CD4-positive, alpha-beta T cell treated with Interferon gamma for 1 hour (primary cell): ENCODE measurements around the gene CLEC16A.

Source experiments
- DNase-seq: peaks from one replicate; pipeline ENCODE4 v3.0.0-alpha.2; 2020

Gene CLEC16A

DNA sequence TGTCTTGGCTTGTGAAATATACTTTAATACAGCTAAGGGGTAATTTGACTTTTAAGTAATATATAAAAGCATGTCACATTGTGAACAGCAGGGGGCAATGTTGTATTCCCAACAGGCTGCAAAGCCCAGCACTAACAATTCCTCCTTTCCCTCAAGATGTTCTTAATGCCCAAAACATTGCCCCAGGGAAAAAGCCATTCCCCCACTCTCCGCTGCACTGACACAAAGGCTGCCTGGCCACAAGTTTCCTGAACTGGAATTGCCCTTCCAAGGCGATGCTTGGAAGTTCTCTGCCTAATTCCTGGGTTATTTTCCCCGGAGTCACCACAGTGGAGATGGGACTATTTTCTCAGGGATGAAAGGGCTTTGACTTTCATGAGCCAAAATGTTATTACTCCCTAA lies 27.2 kb downstream of the CLEC16A start:
- DNase-seq, result no peak

- no peak for DNase-seq
These were observed 27.9 kb downstream of the CLEC16A start for GRCh38 chr16:10972108-10972818.

- DNase-seq, result no peak
These were observed 28.6 kb downstream of the CLEC16A start for GRCh38 chr16:10972819-10973464.

GRCh38 chr16:10976634-10977033 lies 32.3 kb downstream of the CLEC16A start:
- no peak for DNase-seq

- no peak for DNase-seq
These were observed 33.8 kb downstream of the CLEC16A start for GRCh38 chr16:10978124-10978523.

DNA sequence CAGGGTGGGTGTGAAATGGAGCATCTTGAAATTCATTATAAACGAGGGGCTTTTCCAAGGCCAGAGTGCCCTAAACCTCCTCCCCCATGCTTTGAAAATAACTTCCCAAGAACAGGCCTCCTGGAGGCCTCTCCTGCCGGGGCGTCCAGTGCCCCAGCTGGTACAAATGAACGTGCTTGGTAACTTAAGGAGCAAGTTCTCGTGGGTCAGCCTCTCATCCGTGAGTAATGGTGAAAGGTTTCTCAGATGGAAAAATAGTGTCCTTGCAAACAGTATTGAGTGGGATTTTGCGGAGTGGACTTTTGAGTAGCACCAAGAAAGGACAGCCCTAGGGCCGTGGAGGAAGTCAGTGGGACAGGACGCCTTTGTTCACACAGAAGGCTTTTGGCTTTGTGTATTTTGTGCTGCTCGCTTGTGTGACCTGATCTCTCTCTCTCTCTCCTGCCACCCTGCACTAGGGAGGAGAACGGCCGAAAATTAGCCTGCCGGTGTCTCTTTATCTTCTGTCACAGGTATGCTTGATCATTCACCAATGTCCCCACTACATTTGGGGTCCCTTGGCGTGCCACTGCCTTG lies 34.6 kb downstream of the CLEC16A start:
- no peak for DNase-seq

DNA sequence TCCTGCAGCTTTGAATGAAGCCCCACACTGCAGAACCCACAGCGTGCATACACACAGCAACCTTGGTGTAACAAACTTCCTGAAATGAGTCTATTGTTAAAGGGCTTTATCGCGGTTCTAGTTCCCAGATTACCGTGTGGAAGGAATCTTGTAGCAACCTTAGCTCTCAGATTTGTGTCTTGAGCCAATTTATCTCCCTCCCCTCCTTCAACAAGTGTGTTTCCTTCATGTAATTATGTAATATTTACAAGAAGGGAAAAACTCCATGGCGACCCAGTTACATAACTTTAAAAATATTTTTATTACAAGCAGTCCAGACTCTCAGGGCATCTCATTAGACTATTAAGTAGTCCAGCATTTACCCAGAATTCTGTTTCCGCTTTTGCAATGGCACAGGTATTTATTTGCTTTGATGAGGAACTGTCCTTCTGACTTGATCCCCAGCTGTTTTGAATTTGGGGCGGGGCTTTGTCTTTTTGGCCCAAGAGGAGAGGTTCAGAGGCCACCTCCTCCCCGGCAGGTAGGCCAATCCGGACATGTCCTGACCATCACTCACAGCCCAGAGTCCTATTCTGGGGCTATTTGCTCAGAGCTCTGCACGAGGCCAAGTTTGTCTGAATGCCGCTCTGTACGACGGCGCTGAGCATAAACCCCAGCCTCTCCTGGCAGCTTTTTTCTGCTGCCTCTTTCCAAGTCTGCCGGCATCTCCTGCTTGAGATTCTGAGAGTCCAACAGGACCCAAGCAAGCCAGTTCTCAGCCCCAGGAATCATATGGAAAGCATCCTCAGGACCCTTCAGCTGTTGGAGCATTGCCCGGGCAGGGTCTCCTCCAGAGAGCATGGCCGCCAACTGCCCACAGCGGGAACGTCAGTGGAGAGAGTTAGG lies 35.6 kb downstream of the CLEC16A start:
- no peak for DNase-seq

- no peak for DNase-seq
These were observed 36.4 kb downstream of the CLEC16A start for GRCh38 chr16:10980813-10981212.

DNA sequence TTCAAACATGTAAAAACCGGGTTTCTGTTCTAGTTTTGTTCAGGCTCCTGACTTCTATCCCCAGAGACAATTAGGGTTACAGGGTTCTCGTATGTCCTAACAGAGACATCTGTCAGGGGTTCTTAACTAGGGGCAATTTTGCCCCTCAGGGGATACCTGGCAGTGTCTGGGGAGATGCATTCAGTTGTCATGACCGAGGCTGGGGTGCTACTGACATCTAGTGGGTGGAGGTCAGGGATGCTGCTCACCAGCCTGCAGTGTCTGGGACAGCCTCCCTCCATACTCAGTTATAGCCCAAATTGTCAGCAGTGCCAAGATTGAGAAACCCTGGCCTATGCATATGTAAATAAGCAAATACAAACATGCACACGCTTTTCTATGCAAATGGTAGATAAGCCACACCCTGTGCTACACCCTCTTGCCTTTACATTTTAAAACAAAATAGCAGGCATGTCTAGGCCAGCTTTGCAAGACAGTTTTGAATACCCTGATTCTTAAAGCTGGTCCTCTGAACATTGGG lies 37.4 kb downstream of the CLEC16A start:
- peak; percentile 29 for DNase-seq

DNA sequence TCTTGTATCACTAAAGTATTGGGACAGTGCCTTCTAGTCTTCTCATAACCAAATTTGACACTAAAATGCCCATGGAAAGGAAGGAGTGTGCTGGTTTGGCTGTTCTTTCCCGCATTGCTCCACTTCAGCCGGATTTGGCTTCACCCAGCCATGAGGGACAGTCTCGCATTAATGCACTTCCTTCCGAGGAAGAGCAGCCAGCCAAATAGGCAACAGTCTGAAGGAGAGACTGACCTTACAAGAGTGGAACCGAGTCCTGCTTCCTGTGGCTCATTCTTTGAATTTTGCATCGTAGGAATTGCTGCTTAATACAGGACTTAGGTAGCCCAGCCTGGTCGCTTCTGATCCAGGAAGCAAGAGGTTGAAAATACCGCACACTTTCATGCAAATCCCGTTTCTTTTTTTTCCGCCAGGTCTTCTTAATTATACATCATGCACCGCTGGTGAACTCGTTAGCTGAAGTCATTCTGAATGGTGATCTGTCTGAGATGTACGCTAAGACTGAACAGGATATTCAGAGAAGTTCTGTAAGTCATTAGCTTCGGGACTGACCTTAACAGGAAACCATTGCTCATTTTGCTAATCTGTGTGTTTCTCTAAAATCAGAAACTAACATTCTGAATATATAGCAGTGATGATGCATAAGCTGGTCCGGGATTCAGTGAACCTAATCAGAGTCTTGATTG lies 38.2 kb downstream of the CLEC16A start:
- no peak for DNase-seq

DNA sequence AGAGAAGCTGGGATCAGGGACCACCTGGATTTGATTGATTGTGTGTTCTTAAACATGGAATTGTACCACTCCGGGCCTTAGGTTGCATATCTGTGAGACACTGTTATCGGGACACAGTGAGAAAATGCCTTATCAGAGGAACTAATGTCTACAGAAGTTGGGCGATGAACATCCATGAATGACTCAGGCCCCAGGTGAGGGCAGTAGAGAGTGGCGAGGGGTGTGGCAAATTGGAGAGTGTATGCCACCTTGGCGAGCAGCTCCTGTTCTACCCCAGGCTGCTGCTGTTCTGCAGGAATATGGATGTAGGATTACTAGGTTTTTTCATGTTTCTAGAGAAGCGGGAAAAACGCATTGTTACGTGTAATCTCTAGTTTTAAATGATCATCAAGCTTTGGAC lies 38.8 kb downstream of the CLEC16A start:
- DNase-seq, result no peak

- no peak for DNase-seq
These were observed 40.1 kb downstream of the CLEC16A start for GRCh38 chr16:10984509-10984908.

GRCh38 chr16:10987361-10988163 lies 43.2 kb downstream of the CLEC16A start:
- no peak for DNase-seq

DNA sequence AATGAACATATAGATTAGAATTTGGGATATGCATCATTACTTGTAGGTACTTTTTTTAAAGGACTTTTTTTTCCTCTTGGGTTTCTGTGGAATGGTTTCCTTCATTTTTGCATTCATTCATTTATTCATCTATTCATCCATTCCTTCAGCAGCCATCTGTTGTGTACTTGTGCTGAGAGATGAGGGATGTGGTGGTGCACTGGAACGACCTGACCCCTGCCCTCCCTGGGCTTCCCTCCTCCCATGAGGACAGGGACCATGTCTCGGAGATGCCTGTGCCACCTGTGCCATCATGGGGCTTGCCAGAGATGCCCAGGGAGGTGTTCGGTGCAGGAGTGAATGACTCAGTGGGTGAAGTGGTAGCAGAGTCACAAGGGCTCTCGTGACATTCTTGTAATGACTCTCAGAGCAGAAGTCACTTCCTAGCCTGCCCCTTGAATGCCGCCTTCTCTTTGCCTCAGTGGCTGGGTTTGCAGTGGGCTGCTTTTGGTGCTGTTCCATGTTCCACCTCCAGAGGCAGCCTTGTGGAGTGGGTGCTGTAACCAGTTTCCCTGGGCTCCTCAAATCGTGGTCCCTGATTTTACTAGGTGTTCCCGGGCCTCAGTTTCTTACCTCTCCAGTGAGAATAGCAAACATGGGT lies 43.9 kb downstream of the CLEC16A start:
- DNase-seq, result no peak

- DNase-seq, result no peak
These were observed 44.5 kb downstream of the CLEC16A start for GRCh38 chr16:10988879-10989278.

GRCh38 chr16:10989559-10989958 lies 45.2 kb downstream of the CLEC16A start:
- no peak for DNase-seq

DNA sequence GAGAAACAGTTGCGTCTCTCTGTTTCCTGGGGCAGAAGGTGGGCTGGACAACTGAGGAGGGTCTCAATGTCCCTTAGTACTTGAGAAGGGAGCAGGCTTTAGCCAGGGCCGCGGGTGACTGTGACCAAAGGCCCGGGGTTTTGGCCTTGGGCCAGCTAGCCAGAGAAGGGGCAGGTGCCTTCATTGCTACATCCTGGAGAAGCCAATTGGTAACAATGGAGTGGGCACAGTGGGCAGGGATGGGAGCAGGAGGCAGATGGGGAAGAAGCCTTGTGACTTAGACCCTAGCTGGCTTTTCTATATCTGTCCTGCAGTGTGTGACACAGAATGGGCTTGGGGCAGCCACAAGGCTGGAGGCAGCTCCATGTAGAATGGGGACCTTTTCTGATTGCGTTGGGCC lies 46.0 kb downstream of the CLEC16A start:
- no peak for DNase-seq

GRCh38 chr16:10992112-10992511 lies 47.7 kb downstream of the CLEC16A start:
- DNase-seq, result no peak

- no peak for DNase-seq
These were observed 48.4 kb downstream of the CLEC16A start for GRCh38 chr16:10992797-10993196.

DNA sequence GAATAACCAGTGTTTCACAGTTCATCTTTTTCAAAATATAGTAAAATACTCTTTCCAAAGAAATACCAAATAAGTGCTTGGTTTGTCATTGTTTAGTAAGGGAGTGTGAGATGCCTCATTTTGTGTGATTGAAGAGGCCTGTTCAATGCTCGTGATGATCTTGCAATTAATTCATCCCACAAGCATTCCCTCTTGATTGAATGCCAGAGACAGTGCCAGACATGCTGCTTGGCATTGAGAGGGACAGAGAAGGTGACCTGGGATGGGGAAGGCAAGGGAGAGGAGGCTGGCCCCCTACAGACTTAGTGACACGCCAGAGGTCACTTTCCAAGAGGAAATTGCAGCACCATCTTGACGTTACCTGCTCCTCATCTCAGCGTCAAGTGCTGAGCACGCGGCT lies 49.3 kb downstream of the CLEC16A start:
- no peak for DNase-seq

DNA sequence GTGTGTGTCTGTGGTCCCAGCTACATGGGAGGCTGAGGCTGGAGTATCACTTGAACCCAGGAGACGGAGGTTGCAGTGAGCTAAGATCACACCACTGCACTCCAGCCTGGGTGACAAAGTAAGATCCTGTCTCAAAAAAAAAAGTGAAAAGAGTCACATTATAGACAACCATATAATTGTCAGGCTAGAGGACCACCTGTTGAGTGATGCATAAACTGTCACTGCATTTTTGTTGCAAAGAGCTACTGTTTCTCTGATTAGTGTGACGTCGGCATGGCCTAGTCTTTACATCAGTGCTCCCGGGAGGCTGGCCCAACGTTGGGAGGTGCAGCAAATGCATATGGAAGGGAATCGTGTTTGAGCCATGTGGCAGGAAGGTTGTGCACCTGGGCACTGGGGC lies 50.2 kb downstream of the CLEC16A start:
- DNase-seq, result no peak
